Activated naive CD4-positive, alpha-beta T cell (primary cell): ENCODE results near the gene VAMP2.

Source experiments
- DNase-seq, 4 experiments: peaks; one replicate each; lab custom pipeline; 2025; lab: John Stamatoyannopoulos, UW

Gene VAMP2

DNA sequence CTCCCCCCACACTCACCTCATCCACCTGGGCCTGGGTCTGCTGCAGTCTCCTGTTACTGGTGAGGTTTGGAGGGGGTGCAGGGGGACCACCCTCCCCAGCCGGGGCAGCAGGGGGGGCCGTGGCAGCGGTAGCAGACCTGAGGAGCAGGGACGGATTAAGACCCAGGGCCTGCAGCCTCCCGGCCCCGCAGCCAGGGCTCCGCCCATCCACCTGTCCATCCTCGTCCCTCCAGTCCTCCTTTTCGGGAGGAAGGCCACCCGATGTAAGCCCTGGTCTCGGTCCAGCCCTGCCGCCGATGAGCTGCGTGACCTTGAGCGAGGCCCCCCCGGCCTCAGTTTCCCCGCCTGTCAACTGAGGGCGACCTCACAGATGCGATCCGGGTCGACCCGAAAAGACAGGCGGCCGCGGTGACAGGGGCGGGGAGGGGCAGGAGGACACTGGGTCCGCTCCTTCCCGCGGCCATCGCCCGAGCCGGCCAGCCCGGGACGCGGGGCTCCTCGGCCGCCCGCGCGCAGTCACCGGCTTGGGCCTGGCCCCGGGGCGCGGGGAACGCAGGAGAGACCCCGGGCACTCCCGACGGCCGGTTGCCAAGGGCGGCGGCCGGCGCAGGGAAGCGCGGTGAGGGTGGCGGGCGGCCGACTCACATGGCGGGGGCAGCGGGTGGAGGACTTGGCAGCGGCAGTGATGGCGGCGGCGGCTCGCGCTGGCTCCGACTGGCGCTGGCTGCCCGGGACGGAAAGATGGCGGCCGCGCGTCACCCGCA is at the start of gene VAMP2:
TSS of gene VAMP2 (minus strand) at position 716 of the 764 bp plus-strand sequence. CDS start at position 647, 69 bp downstream.
- peak in 3 of 4 experiments; percentile 55 to 84 (median 73) for DNase-seq

DNA sequence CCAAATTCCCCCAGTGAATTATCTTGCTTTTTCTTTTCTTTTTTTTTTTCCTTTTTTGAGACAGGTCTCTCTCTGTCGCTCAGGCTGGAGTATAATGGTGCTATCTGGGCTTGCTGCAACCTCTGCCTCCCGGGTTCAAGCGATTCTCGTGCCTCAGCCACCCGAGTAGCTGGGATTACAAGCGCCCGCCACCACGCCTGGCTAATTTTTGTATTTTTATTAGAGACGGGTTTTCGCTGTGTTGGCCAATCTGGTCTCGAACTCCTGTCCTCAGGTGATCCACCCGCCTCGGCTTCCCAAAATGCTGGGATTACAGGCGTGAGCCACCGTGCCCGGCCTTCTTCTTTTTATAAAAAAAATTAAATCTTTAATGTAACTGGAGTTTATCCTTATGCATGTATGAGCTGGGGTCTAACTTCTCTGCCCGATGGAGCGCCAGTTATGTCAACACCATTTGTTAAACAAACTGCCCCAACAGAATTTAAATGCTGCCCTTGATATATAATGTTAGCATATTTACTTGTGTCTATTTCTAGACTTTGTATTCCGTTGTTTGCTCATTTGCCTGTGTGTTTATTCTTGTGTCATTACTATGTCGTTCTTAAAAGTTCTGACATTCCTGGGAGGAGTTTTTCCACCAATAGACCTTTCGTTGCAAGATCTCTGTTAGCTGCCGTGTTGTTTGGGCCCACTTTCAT is 48.2 kb upstream of the VAMP2 start:
- DNase-seq, result no peak

- DNase-seq, result peak; percentile 50 to 84 (median 75)
These were observed 47.4 kb upstream of the VAMP2 start, which contains the start of gene AURKB for GRCh38 chr17:8209907-8210760. Gene AURKB, minus strand, starts transcription at chr17:8210575. Its CDS starts 351 bp downstream, at chr17:8210224.

DNA sequence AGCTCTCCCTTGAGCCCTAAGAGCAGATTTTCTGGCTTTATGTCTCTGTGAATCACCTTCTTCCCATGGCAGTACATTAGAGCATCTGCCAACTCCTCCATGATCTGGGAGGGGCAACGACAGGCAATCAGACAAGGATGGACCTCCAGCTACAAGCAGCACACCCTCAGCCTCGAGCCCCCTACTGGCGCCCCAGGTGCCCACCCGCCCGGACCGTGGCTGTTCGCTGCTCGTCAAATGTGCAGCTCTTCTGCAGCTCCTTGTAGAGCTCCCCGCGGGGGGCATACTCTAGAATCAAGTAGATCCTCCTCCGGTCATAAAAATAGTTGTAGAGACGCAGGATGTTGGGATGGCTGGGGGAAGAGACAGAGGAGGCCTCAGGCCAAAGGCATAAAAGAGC is 43.8 kb upstream of the VAMP2 start:
- DNase-seq, result no peak

DNA sequence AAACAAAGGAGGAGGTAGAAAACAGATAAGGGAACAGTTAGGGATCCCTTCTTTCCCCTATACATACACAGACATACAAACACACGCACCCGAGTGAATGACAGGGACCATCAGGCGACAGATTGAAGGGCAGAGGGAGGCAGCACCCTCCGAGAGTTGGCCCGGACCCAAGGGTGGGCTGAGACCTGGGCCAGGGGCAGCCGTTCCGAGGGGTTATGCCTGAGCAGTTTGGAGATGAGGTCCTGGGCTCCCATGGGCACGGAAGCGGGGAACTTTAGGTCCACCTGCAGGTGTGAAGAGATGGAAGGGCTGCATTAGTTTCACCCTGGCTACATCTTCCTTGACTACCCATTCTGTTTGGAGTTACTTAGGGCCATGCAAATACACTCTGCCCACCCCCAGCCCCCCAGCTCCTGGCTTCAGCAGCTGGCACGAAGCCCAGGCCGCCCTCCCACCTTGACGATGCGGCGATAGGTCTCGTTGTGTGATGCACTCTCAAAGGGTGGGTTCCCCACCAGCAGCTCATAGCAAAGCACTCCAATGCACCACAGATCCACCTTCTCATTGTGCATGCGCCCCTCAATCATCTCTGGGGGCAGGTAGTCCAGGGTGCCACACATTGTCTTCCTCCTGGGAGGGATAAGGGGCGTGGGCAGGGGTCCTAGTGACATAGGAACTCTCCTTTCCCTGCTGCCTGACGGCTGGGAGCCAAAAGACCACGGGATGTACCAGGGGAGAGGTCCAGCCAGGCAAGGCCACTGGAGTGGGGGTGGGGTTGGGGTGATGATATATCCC is 42.2 kb upstream of the VAMP2 start:
- DNase-seq, result no peak

DNA sequence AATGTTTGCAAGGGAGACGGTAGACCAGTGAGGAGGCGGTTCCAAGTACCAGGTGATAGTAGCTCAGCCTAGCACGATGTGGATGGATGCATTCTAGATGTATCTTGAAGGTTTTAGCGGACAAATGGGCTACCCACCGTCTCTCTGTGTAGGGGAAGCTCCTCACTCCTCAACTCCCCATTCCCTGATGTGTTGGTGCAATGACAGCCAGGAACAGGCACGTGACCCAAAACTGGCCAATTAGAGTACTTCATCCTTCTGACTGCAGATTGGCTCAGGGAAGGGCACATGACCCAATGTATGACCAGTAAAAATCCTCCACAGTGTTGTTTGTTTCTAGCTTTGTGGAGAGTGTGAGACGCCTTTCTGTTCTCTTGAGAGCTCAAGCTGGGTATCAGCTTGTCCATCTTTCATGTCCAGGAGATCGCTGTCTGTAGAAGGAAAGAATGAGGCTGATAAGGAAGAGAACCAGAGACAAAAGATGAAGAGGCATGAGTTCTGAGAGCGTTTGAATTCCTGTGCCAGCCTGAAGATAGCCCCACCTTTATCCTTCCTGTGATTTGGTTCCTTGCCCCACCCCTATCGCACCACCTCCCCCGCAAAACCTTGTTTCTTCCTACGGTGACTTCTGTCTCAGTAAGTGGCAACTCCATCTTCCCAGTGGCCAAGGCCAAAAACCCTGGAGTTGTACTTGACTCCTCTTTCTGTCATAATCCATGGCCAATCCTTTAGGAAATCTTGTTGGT is 29.5 kb upstream of the VAMP2 start:
- peak in 1 of 4 experiments; percentile 8 for DNase-seq

GRCh38 chr17:8190506-8190905 is 27.8 kb upstream of the VAMP2 start:
- no peak for DNase-seq

DNA sequence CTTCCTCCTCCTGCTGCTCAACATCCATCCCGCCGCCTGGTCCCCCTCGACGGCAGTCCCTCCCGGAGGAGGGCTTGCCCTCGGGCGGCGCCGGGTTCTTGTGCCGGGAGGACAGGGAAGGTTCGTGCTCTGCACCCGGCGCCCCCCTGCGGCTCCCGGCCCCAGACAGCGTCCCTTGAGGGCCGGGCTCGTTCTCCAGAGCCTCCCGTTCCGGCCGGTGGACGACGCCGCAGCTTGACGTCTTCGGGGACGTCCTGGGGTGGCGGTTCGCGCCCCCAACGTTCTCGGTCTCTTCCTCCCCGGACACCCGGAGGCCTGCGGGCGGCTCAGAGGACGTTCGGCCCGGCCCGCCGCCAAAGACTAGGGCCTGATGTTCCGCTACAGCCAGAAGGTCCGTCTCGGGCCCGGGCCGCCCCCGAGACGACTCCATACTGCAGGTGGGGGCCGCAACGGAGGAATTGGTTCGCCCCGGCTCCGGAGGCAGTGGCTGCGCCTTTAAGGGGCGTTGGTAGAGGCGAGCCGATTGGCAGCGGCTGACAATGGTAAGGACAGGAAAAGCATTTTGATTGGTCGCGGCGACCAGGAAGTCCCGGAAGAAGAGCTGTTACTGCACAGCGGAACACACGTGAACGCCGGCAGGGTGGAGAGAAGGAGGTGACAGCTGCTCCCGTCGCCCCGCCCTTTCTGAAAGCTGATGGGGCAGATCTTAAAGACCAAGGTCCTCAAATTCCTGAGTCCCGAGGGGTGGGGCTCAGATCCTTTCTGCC is 27.1 kb upstream of the VAMP2 start, which contains the start of gene BORCS6:
TSS of gene BORCS6 (minus strand) at position 470 of the 767 bp plus-strand sequence. CDS start at position 430, 40 bp downstream.
- peak; percentile 78 to 90 (median 82) for DNase-seq

DNA sequence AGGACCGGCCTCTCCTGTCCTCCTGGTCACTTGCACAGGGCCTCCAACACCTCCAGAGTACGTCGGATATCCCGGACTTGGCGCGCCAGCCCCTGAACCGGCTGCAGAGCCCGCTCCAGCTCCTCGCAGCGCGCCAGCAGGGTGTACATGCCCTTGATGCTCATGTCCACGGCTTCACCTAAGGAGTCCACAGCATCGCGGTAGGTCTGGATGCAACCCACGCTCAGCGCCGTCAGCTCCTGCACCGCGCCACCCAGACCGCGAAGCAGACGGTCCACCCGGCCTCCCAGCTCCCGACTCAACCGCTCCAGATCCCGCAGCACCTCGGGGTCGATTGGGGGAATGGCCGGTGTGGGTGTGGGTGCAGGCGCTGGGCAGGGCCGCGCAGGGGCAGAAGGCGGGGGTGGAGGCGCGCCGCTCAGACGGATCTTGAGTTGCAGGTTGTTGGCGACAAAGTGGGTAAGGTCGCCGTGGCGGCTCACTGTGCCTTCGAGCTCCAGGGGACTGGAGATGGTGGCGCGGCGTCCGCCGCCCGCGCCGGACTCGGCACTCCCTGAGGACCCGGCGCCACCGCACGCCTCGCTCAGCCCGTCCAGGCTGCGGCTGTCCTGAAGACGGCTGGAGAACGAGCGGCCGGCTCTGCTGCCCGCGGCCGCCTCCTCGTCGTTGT is 26.4 kb upstream of the VAMP2 start:
- DNase-seq, result peak in 1 of 4 experiments; percentile 42

- DNase-seq, result peak in 1 of 4 experiments; percentile 12
These were observed 25.6 kb upstream of the VAMP2 start for GRCh38 chr17:8188263-8188839.

GRCh38 chr17:8187517-8188262 is 24.9 kb upstream of the VAMP2 start:
- DNase-seq, result peak; percentile 71 to 90 (median 84)

- peak; percentile 81 to 93 (median 90) for DNase-seq
These were observed 24.2 kb upstream of the VAMP2 start for GRCh38 chr17:8186787-8187516.

DNA sequence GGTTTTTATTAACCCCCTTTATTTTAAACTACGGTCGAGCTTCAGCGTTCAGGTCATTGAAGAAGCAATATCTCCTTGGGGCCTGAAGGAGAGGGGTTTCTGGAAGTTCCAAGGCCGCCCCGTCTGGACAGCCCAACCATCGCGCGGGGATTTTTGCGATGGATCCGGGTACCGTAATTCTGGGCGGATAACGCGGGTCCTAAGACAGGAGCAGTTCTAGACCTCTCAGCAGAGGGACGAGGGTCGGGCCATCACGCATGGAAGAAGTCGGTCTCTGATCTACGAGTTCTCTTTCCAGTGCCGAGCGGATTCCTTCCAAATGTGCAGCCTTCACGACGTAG is 23.7 kb upstream of the VAMP2 start:
- DNase-seq, result no peak

GRCh38 chr17:8185582-8186445 is 23.1 kb upstream of the VAMP2 start:
- peak; percentile 92 to 99 (median 98) for DNase-seq

DNA sequence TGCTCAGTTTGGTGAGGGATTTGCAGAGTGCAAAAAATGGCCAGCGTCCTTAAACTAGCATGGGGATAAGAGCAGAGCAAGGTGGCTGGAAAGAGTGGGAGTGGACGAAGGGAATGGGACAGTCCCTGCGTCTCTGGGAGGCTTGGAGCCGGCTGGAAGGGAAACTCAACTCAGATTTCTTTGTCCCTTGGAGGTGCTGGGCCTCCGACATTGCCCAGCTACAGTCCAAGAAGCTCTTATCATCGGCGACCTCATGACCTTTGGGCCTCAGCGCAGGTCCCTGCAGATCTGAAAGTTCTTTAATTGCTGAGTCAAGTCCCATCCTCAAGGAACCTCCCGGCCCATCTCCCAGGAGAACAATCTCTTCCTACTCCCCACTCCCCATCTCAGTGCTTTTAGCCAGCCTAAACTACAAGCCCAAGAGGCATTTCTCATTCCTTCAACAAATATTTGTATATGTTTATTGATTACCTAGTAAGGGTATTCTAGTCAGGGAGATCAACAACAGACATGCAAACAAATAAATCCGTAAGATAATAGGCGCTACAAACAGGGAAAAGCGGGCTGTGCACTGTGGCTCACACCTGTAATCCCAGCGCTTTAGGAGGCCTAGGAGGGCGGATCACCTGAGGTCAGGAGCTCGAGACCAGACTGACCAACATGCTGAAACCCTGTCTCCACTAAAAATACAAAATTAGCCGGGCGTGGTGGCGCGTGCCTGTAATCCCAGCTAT is 14.4 kb upstream of the VAMP2 start:
- DNase-seq, result no peak
